Astrocyte of the spinal cord (primary cell): ENCODE results near the gene EDDM3A.
A peak's percentile ranks its signal among the peaks of the same experiment; 100 is the strongest.

Experiments used
- DNase-seq: peaks from one replicate; pipeline ENCODE4 v3.0.0; 2011; ENCODE audit warnings: low read depth, low spot score
- H3K4me3 ChIP-seq: 2 replicates; pipeline ENCODE4 v1.5.1; 2011; ENCODE audit warnings: low read depth, mild to moderate bottlenecking, low read length, moderate library complexity
- in situ Hi-C: cut with HindIII; loops from 2 replicates; pipeline ENCODE4 v1.10.0; 2017; ENCODE audit warnings: low sequenced_read_pairs
- TF ChIP-seq, protein P1 (sequence below): IDR thresholded peaks from 2 replicates; pipeline ENCODE4 v1.5.1; 2012; ENCODE audit warnings: low read depth, mild to moderate bottlenecking, low read length, inconsistent platforms

Gene EDDM3A

DNA sequence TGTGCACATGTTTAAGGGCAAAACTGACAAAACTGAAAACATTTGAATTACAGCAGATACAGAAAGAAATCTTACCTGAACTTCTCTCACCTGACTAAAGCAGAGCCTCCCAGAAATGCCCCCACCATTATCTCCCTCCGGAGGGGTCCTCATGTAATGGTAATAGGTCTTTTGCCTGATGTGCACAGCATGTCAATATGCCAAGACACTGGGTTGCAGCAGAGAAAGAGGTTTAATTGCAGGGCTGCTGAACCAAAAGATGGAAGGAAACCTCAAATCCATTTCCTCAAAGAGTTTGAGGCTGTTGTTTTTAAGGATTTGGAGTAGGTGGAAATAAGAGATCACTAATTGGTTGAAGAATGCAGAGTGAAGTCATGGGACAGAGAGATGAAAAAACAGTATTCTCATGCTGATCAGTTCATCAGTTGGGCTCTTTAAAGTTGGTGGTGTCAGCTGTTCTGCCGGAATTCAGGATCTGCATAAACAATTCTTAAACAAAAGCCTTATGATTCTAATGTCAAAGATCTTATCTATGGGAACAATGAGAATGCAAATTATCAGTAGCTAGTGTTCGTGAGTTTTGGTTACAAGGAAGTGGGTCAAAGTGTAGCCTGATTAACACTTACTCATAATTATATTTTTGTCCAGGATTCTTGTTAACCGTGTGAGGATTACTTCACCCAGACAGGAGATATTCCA, 38.9 kb upstream of the EDDM3A start:
- TF ChIP-seq, protein P1, sequence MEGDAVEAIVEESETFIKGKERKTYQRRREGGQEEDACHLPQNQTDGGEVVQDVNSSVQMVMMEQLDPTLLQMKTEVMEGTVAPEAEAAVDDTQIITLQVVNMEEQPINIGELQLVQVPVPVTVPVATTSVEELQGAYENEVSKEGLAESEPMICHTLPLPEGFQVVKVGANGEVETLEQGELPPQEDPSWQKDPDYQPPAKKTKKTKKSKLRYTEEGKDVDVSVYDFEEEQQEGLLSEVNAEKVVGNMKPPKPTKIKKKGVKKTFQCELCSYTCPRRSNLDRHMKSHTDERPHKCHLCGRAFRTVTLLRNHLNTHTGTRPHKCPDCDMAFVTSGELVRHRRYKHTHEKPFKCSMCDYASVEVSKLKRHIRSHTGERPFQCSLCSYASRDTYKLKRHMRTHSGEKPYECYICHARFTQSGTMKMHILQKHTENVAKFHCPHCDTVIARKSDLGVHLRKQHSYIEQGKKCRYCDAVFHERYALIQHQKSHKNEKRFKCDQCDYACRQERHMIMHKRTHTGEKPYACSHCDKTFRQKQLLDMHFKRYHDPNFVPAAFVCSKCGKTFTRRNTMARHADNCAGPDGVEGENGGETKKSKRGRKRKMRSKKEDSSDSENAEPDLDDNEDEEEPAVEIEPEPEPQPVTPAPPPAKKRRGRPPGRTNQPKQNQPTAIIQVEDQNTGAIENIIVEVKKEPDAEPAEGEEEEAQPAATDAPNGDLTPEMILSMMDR, result no peak
- in situ Hi-C loops, result no loop called here

DNA sequence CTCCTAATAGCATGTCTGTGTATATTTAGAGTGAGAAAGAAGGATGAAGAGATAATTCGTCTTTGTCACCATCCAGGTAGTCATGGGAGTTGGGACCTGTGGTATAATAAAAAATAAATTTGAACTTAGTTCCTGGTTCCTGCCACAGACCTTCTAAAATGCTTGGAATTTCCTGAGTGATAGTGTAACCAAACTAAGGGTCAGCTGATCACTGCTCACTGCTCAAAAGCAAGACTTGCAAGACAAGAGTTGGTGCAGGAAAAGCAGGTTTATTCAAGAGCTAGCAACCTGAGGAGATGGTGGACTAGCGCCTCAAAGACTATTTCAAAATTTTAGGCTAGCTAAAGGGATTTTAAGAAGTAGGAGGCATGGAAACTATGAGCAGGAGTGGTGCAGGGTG, 38.1 kb upstream of the EDDM3A start:
- H3K4me3 ChIP-seq, result no peak overlapping the region
- TF ChIP-seq, protein P1, result no peak
- DNase-seq, result no peak
- in situ Hi-C loops, result no loop called here

More for the DNA sequence above, 38.9 kb upstream of the EDDM3A start:
- no peak for DNase-seq
- no peak overlapping the region for H3K4me3 ChIP-seq

DNA sequence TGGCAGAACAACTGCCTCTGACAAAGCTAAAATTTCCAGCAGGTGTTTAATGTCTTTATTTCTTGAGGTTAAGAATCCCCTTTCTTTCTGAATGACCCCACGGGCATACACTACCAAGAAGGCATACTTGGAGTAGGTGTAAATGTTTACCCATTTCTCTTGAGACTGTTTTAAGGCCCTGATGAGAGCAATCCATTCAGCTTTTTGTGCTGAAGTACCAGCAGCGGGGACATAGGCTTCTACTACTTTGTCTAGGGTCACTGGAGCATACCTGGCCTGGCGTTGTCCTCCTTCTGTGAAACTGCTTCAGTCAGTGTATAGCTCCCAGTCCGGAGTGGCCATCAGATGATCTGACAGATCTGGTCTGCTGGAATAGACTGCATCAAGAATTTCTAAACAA, 34.4 kb upstream of the EDDM3A start:
- H3K4me3 ChIP-seq, result no peak overlapping the region
- in situ Hi-C loops, result no loop called here
- TF ChIP-seq, protein P1, result no peak
- DNase-seq, result no peak

DNA sequence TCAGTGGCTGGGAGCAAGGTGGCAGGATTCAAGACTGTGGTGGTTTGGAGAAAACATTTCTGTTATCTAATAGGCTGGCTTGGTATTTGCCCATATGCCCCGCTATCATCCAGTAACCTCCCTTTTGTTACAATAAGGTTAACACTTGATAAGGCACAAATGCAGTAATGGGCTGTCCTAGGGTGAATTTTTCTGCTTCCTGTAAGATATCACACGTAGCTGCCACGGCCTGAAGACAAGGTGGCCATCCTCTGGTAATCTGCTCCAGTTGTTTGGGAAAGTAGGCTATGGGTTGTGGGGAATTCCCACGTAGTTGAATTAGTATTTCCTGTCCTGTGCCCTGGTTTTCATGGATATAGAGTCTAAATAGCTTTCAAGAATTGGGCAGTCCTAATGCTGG, 34.0 kb upstream of the EDDM3A start:
- H3K4me3 ChIP-seq, result no peak overlapping the region
- TF ChIP-seq, protein P1, result no peak
- in situ Hi-C loops, result no loop called here
- DNase-seq, result no peak

DNA sequence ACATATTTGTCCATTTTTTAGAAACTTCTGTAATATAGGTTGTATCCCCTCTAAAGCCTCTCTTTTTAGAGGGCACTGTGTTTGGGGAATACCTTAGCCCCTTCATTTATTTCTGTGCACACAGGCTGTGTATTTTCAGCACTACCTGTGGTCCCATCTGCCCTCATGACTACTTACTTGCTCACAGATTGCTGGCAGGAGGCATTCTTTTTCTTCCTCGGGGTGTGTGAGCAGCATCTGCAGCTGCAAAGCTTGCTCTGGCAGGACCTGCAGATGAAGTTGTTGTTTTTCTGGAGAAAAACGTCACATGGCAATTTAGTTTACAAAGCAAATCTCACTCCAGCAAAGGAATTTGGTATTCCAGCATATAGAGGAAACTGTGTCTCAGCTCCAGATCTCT, 32.8 kb upstream of the EDDM3A start:
- H3K4me3 ChIP-seq, result no peak overlapping the region
- in situ Hi-C loops, result no loop called here
- no peak for DNase-seq
- TF ChIP-seq, protein P1, result no peak

DNA sequence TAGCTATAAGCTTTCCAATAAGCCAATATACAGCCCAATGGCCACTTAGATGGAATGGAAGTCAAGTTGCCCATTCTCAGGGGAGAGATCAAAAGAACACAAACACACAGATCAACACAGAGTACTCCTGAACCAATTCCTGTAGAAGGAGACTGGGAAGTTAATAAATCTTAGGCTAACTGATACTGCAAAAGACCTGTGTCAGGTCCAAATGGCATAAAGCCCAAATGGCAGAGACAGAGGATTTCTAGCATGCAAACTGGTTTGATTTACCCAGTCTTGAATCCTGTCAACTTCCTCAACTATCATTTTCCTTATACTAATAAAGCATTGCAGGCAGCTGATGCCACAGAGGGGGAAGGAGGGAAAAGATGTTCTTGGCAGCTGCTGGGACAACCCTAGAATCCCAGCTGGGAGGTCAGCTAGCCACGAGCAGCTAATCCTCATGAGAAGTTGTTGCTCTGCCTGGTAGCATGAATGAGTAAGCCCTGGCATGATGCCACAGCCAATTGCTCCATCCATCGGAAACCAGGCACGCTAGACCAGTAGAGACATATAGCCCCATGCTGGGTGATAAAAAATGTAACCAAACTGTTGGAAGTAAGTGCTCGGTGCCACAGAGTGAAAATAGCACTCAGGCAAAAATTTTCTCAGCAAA, 31.0 kb upstream of the EDDM3A start:
- H3K4me3 ChIP-seq, result no peak overlapping the region
- TF ChIP-seq, protein P1, result no peak
- peak; percentile 43 for DNase-seq
- in situ Hi-C loops, result no loop called here
